Ishikawa (cell line): ENCODE data around the gene AFF2.

Source experiments
- CEBPB ChIP-seq: IDR thresholded peaks from 2 replicates; pipeline ENCODE4 v1.6.1; 2012
- CREB1 ChIP-seq: IDR thresholded peaks from 2 replicates; pipeline ENCODE4 v1.6.1; 2012; ENCODE audit warnings: low read depth
- EGR1 ChIP-seq: IDR thresholded peaks from 2 replicates; pipeline ENCODE4 v1.6.1; 2012
- EP300 ChIP-seq: IDR thresholded peaks from 2 replicates; pipeline ENCODE4 v1.6.1; 2012; ENCODE audit warnings: borderline replicate concordance
- FOXM1 ChIP-seq: IDR thresholded peaks from 2 replicates; pipeline ENCODE4 v1.6.1; 2012; ENCODE audit warnings: low read depth, borderline replicate concordance
- MAX ChIP-seq: IDR thresholded peaks from 2 replicates; pipeline ENCODE4 v1.6.1; 2012
- NFIC ChIP-seq: IDR thresholded peaks from 2 replicates; pipeline ENCODE4 v1.6.1; 2012
- RAD21 ChIP-seq: IDR thresholded peaks from 2 replicates; pipeline ENCODE4 v1.6.1; 2012; ENCODE audit warnings: low read depth
- TAF1 ChIP-seq: IDR thresholded peaks from 2 replicates; pipeline ENCODE4 v1.6.1; 2012; ENCODE audit warnings: low read depth, mild to moderate bottlenecking
- TCF12 ChIP-seq: IDR thresholded peaks from 2 replicates; pipeline ENCODE4 v1.6.1; 2012; ENCODE audit warnings: low read depth
- TEAD4 ChIP-seq: IDR thresholded peaks from 2 replicates; pipeline ENCODE4 v1.6.1; 2012
- YY1 ChIP-seq: IDR thresholded peaks from 2 replicates; pipeline ENCODE4 v1.6.1; 2012; ENCODE audit warnings: low read depth
- ZBTB7A ChIP-seq: IDR thresholded peaks from 2 replicates; pipeline ENCODE4 v1.6.1; 2012; ENCODE audit warnings: low read depth
- TF ChIP-seq, protein P1 (sequence below): IDR thresholded peaks from 2 replicates; pipeline ENCODE4 v1.6.1; 2012; ENCODE audit warnings: low read depth, mild to moderate bottlenecking
- TF ChIP-seq, protein P2 (sequence below): IDR thresholded peaks from 2 replicates; pipeline ENCODE4 v1.6.1; 2012

The AFF2 gene

DNA sequence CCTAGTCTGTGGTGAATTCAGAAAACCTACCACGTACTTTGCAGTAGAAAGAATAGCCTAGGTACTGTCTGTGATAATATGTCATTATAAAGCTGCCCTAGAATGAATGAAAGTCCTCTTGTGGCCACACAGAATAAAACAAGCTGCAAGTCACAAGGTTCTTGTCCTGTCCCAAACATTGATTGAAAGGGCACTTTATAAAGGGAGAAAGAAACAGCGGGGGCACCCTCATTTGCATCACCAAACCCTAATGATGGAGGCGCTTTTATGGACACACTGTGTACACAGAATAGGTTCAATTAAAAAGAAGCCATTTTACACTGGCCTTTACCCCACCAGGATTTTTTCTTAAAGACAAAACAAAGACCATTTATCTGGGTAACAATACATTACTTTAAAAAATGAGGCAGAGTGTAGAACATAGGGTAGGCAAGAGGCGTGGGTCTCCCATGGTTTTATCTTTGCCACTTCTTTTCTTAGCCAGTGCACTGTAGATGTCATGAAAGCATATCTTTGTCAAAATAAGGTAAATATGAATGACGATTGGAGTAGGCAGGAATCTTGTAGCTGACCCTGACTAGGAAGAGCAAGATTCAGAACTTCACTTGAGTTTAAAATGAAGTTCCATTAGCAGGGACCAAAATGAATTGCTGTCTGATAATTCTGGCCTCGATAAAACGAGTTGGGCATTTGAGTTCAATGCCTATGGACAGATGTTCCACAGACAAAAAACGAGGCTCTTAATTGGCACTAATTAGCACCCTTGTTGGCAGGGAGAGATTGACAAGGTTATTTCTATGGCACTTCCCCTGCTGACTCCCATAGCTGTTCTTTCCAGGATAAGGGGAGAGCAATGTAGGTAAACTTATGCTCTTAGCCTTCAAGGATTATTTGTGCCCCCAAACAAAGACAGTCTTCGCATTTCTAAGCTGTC, 365.1 kb downstream of the AFF2 start:
- TF ChIP-seq, protein P1, sequence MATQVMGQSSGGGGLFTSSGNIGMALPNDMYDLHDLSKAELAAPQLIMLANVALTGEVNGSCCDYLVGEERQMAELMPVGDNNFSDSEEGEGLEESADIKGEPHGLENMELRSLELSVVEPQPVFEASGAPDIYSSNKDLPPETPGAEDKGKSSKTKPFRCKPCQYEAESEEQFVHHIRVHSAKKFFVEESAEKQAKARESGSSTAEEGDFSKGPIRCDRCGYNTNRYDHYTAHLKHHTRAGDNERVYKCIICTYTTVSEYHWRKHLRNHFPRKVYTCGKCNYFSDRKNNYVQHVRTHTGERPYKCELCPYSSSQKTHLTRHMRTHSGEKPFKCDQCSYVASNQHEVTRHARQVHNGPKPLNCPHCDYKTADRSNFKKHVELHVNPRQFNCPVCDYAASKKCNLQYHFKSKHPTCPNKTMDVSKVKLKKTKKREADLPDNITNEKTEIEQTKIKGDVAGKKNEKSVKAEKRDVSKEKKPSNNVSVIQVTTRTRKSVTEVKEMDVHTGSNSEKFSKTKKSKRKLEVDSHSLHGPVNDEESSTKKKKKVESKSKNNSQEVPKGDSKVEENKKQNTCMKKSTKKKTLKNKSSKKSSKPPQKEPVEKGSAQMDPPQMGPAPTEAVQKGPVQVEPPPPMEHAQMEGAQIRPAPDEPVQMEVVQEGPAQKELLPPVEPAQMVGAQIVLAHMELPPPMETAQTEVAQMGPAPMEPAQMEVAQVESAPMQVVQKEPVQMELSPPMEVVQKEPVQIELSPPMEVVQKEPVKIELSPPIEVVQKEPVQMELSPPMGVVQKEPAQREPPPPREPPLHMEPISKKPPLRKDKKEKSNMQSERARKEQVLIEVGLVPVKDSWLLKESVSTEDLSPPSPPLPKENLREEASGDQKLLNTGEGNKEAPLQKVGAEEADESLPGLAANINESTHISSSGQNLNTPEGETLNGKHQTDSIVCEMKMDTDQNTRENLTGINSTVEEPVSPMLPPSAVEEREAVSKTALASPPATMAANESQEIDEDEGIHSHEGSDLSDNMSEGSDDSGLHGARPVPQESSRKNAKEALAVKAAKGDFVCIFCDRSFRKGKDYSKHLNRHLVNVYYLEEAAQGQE = no peak
- TF ChIP-seq FOXM1 (no peak), TAF1 (no peak), ZBTB7A (no peak), CREB1 (no peak)

DNA sequence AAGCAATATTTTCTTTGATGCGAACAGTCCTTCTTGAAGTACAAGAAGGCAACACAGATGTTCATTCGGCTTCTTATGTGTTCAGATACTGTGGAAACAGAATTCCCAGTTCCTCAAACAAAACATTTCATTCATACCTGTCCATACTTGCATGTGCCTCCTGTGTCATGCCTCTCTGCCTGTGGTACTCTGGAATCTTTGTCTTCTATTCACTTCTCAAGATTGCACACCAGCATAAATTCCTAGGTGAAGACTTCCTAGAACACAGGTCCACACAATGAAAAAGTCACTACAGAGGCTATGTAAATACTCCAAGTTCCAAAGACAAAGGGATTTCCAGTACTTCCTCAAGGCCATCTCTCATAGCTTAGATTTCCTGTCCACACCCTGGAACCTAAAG, 367.2 kb downstream of the AFF2 start:
- TF ChIP-seq, protein P1 = no peak
- TF ChIP-seq TCF12 (no peak), FOXM1 (no peak), RAD21 (no peak), NFIC (no peak), TAF1 (no peak), TEAD4 (no peak), CREB1 (no peak), ZBTB7A (no peak), YY1 (no peak)

- TF ChIP-seq EP300 (no peak), YY1 (no peak), RAD21 (no peak), EGR1 (no peak), TEAD4 (no peak), MAX (no peak), CEBPB (no peak)
- TF ChIP-seq, protein P1 = no peak
These were observed 371.2 kb downstream of the AFF2 start for GRCh38 chrX:148871422-148872160.

GRCh38 chrX:148872161-148872535, 371.7 kb downstream of the AFF2 start:
- TF ChIP-seq YY1 = no peak
- TF ChIP-seq NFIC = no peak
- no peak for TF ChIP-seq TEAD4
- TF ChIP-seq FOXM1 = no peak

GRCh38 chrX:148872881-148873280, 372.5 kb downstream of the AFF2 start:
- TF ChIP-seq EGR1 (no peak), FOXM1 (no peak), EP300 (no peak), TEAD4 (no peak), RAD21 (no peak), TAF1 (no peak), TCF12 (no peak), CREB1 (no peak), MAX (no peak), YY1 (no peak), NFIC (no peak)
- TF ChIP-seq, protein P1 = no peak
- TF ChIP-seq, protein P2, sequence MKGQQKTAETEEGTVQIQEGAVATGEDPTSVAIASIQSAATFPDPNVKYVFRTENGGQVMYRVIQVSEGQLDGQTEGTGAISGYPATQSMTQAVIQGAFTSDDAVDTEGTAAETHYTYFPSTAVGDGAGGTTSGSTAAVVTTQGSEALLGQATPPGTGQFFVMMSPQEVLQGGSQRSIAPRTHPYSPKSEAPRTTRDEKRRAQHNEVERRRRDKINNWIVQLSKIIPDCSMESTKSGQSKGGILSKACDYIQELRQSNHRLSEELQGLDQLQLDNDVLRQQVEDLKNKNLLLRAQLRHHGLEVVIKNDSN = no peak
